ENCODE results near the gene SLC5A12. TPM values are rescaled to one million over a fixed set of nuclear protein-coding genes. Genes with fewer than 3 reads are reported as not detected.

SLC5A12 gene
- total RNA-seq, 1 donor from 2014 or later, result under 0.01 TPM

DNA sequence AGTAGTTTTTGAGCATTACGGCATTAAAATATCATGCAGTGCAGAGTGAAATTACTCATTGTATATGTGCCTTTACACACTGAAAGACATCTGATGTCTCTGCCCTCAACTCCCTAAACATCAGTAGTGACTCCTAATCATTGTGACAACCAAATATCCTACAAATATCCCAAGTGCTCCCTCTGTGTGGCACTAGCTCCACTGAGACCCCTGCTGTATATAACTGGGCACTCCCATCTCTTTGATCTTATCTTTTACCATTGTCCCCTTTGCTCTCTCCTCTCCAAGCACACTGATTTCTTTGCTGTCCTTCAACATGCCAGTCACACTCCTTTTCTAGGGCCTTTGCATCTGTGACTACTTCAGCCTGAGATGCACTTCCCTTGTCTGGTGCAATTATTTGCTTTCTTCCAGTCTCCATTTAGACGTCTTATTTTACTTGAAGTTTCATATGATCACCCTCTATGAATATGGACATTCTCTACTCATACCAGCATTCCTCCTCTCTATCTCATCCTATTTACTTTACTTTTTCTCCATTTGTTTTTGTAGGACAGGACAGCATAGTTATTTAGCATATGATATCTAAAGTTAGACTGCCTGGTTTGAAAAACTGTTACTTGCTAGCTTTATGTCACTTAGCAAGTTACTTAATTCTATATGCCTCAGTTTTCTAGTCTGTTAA, 2.4 kb downstream of the SLC5A12 start:
- no peak for DNase-seq

DNA sequence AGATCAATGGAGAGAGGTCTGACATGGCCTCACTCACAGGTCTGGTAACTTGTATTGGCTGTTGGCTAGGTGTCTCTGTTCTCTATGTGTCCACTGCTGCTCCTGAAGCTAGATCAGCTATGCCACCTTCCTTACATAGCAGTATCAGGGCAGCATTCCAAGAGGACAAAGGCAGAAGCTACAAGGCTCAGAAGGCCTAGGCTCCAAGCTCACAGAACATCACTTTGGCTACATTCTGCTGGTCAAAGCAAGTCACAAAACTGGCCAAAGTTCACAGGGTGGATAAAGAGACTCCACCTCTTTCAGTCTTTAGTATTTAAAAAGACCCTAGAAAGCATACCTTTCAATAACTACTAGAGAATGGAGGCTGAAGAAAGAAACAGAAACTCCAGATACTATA, 4.1 kb downstream of the SLC5A12 start:
- no peak for DNase-seq

DNA sequence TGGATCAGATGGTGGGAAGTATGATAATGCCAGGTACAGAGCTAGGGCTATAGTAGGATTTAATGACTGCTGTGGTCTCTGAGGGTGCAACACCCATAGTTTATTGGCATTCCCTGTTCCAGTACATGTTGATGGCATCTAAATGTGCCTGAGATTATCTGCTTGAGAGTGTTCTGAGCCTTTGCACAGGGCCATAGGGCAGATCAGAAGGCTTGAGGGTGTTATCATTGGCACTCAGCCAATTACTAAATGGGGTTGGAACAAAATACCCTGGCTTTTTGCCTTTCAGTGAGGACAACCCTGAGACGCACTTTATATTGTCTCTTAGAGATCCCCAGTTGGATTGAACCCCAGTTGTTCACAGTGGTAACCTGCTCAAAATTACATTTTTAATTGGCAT, 6.7 kb downstream of the SLC5A12 start:
- no peak for DNase-seq

DNA sequence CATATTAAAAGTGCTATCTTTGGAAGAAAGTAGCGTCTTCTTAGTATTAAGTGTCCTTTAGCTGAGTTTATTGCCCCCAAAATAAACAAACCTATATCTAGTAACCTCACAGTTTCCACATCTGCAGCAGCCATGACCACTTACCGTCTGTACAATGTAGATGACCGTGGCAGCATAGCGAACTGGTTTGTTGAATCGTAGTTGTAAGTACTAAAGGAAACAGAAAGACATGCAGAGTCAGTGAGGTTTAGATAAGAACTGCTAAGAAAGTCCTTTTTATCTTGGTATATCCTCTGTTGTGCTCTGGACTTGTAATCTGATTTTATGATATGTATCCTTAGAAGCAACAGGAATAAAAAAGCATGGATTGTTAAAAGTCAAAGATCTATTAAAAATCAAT, 9.4 kb downstream of the SLC5A12 start:
- DNase-seq, result no peak

DNA sequence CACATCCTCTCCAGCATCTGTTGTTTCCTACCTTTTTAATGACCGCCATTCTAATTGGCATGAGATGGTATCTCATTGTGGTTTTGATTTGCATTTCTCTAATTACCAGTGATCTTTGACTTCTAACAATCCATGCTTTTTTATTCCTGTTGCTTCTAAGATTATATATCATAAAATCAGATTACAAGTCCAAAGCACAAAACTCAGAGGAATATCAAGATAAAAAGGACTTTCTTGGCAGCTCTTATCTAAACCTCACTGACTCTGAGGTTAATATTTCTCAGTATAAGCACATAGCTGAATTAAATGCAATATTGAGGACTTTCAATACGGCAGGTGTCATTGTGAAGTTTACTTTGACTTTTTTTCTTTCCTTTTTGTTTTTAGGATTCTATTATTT, 11.4 kb downstream of the SLC5A12 start:
- DNase-seq, result no peak

DNA sequence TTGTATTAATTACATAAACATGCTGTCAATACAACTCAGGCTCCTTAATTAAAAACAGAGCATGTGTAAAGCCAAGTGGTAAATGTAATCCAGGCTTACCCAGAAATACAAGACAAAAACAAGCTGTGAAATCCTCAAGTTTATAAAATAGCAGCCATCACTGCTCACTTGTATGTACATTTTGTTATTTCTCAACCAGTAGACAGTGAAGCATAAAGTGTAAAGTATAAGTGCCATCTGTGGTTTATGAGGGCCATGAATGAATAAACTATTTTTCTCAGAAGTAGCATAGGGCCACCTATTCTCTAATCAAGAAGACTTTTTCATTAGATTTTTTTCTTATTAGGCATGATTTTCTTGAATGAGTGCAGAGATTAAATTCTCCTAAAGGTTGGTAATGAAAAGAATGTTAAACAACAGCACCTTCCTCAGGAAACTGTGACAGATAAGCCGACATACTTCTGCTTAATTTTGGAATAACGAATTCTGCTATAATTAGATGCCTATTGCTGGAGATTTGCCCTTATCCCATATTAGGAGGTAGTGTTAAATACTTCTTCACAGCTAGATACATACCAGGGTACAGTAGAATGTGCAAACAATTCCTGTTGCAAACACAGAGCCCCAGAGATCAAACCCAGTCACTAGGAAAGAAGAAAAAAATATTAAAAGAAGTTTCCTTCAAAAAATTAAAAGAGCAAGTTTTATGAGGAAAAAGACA, 13.0 kb downstream of the SLC5A12 start:
- no peak for DNase-seq

DNA sequence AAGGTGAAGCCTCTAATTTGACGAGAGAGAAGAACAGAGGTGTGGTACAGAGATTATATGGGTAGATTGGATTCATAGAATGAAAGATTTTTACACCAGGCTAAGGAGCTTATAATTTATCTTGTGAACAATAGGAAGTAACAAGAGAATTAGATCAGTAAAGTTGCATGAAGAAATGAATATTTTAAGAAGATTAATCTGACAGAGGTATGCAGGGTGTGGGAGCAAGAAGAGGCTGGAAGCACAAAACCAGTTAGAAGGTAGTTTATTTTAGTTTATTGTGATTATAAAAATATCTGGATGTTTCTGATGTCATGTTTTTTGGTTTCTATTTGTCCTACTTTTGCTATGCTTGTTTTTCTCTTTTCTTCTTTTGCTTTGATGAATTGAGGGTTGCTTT, 15.7 kb downstream of the SLC5A12 start:
- no peak for DNase-seq

DNA sequence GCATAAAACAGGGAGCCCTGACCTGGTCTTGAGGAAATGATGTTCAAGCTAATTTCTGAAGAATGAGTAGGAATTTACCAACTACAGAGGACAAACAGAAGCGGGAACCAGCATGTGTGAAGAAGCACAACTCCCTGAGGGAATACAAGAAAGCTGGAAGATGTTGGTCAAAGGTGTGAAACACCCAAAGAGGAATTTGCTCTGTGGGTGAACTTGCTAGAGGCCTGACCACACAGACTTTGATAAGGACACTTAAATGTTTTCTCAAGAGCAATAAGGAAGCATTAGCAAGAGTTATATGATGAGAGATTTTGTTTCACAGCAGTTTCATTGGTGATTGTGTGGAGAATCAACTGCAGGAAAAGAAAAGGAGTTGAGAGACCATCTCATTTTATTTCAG, 17.6 kb downstream of the SLC5A12 start:
- no peak for DNase-seq

DNA sequence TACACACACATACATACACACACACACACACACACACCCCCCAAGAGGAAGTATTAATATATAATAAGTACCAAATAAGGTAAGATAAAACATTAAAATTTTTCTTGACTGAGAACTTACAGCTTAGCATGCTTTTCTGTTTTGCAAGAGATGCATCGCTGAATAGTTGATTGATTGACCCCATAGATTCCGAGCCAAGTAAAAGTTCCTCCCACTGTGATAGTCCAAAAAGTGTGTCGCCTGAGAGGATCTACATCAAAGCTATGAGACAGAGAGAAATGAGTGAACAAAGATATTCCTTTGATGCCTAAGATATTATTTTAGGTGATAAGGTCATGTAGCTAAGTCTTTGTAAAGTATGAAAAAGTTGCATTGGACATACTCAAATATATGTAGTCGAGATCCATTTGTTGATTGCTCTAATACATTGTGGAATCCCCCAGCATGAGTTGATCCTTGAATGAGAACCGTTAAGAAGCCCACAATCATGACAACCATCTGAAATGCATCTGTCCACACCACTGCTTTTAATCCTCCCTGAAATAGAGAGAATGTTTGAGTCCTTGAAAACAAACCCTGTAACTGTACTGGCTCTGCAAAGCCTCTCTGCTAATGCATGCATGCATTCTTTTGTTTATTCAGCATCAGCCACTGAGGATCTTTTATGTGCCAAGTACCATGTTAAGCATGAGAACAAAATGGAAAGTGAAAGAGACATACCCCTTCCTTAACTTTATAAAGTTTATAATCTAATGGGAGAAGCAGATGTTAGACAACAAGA, 18.3 kb downstream of the SLC5A12 start:
- DNase-seq, result no peak

DNA sequence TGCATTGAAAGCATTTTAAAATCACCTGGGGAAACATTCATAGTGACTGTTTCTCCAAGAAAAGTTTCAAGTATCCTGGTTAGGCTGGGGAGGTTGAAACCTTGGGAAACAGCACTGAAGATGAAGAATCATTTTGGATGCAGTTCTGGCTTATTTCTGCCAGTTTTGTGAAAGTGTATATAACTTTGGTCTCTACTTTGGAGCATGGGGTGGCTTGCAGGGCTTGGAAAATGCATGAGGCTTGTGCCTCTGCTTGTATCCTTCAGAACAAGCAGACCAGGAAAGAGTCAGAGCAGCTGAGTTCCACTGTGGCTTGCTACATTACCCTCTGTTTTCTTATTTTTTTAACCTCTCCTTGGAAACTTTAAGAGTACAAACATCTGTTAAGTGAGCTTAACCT, 19.5 kb downstream of the SLC5A12 start:
- DNase-seq, result no peak

DNA sequence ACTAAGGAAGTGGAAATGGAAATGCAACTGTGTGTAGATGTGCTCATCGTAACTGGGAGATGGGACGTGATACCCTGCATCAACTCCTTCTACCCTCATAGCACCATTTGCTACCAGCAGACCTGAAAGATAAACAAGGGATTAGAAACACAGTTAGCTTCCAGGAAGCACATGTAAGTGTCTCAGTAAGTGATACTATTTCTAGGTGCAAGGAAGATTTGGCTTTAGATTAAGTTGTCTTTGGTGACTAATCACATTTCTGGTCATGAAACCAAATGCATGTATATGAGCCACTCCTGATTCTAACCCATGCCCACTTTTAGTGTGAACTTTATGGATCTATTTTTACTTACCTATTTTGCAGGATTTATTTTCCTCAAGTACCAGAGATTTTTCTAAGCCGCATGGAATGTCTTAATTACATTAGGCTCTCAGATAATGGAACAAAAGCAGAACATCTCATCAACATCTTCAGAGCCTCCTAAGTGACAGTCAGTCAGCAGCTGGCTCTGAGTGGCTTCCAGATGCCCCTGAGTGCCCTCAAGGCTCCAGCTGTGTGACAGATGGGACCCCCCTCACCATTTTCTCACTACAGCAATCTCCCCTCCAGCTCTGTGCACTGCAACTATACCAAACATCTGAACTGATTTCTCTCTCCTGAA, 21.2 kb downstream of the SLC5A12 start:
- DNase-seq, result no peak

DNA sequence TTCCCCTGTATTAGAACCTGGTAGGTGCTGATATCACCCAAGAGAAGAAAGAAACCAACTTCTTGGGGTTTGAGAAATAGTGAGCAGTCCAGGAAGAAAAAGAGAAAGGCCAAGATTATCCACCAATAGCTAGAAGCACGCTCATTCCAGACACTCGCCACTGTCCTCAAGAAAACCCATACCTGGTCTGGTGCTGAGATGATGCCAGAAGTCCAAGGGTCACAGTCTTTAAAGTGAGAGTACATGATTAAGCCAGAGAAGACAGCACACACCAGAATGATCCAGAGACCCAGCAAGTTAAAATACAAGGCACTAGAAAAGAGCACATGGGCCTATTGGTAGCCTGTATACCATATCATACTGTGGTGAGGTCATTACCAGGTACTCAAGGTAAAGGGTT, 23.6 kb downstream of the SLC5A12 start:
- DNase-seq, result no peak

DNA sequence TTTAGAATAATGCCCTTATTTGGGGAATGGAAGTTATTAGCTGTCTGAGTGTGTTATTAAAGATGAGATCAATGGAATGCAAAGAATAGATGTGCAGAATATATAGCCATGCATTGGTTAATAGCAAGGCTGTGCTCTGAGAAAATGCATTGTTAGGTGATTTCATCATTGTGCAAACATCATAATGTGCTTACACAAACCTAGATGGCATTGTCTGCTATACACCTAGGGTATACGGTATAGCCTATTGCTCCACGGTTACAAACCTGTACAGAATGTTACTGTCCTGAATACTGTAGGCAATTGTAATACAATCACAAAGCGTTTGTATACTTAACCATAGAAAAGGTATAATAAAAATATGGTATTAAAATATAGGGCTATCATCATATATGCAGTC, 25.5 kb downstream of the SLC5A12 start:
- DNase-seq, result no peak

DNA sequence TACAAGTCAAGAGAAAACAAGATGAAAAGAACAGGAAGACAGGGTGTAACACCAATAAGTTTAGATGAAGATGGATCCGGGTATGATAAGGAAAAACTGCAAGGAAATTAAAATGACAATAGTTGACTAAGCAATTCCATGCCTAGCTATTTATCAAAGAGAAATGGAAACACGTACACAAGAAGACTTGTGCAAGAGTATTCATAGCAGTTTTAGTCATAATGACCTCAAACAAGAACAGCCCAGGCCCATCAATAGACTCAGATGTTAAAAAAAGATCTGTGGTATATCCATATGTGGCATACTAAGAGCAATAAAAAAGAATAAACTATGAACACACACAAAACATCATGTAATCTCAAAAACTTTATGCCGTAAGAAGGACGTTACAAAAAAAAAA, 33.2 kb downstream of the SLC5A12 start:
- no peak for DNase-seq

DNA sequence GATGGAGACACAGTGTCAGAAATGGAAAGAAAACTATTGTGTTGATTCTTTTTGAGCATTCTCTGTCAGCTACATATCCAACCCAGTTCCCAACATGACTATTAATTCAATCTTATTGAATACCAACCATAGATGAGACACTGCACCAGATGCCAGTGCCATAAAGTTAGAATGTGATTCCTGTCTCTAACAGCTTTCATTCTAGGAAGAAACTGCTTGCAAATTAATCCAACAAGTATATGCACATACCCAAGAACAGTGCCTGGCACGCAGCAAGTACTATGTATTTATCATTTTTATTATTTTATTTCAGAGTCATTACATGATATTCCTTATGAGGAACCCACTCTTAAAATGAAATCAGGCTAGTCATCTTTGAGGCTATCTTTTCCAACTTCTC, 34.5 kb downstream of the SLC5A12 start:
- DNase-seq, result no peak

DNA sequence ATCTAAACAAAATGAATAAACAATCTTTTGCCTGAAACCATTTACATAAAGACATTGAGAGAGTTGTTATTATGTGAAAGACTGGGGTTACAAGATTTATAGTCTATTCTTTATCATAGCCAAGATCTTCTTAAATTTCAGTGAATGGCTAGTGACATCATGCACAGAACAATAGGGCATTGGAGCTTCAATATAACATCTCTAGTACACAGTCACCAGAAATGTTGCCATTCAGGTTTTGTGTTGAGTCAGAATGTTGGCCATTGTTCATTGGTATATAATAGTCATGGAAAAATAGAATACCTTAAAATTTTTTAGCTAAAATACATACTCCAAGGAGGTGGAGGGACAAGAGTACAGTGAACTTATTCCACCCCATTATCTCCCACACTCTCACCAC, 44.3 kb downstream of the SLC5A12 start:
- no peak for DNase-seq

DNA sequence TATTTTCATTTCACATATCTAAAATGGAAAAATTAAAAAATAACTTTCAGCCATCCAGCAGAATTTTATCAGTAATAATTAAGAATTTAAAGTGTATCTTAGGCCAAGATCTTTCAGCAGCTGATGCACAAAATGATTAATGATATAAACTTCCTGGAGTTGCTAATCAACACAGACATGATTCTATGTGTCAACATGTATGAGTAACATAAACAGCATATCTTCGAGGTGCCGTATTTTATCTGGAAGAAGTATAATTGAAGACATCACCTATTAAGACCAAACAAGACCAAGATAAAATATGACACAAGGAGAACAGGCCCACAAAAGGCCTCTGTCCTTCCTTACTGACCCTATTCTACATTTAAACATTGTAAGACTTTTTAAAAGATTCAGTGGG, 45.2 kb downstream of the SLC5A12 start:
- DNase-seq, result no peak

DNA sequence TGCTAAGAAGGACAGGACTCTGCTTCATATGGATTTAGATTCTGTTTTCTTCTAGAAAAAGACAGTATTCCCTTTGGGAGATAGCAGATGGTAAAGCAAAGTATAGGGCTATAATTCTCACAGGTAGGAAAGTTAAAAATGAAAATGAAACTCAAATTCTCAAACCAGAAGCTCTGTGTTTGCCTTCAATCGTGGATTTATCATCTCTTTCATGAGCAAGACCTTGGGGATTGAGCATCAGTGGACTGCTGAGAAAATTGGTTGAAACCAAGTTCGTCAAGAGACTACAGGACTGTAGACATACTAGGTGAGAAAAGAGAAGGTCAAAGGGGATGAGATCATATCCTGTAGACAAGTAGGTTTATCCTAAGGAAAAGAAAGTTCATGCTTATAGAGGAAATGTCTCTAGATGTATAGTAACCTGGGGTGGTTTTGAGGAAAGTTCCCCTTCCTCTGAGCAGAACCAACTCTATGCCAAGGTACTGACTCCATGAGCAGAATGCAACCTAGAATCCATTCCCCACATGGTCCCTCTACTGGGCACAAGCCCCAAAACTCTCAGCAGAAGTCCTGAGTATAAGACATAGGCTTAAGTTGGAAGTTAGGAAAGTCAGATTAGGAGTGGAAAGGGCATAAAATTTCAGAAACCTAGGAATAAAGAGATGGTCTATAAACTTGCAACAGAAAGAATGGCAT, 46.5 kb downstream of the SLC5A12 start:
- DNase-seq, result no peak

DNA sequence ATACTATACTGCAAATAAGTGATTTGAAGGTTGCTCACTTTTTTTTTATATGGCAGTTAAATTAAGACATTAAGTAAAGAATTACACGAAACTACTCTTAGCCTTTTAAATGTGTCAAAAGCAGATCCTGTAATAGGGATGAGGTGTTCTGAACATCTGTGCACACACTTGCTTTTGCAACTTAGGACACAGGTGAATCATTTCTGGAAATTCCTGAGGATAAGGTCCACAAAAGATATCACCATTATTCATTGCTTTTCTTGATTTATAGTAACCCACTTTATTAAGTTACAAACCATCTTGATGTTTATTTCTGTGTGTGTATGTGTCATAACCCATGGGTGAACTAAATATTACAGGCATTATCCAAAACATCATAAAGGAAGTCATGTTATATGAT, 55.9 kb downstream of the SLC5A12 start:
- no peak for DNase-seq

DNA sequence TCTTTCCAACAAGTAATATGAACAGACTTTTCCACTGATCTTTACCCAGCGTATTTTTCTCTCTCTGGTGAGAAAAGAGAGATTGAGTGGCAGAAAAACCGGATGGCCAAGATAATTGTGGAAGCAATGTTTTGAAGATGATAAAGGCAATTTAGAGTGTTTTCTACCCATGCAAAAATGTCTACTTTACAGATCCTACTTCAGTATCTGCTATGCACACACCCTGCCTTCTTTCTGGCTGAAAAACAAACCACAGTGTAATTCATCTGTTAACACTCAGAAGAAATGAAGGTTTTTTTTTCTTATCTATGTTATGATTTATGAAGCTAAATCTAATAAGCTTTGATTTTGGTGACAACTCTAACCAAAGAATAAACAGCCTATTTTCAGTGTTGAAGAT, 56.8 kb downstream of the SLC5A12 start:
- no peak for DNase-seq

DNA sequence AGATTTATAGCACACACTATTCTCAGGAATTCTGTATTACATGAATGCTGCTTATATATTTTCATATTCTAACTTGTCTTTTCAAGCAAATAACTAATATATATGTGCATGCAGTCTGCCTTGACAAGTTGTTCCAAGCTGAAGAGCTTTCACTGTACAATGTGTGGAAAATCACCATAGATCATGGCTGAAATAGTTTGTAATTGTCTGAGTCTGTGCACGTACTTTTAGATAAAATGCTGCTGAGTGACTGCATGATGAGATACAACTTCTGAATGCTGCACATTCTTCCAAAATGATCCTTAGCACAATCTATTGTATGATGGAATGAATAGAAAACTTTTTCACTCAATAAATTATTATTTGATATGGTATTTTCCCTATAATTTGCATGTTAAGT, 58.9 kb downstream of the SLC5A12 start:
- no peak for DNase-seq

DNA sequence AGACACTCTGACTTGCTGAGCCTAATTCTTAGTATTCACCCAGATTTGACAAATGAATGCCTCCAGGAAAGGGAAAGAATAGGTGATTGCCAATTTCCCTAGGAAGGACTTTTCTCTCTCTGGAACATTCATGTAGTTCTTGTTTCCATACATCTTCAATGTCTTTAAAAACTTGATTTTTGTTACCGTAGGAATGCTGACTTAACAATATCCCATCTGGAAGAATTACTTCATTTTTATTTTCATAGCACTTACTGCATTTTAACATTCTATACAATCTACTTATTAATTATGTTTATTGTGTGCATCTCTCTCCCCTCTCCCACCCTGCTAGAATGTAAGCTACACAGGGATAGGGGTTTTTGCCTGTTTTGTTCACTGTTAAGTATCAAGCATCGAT, 66.6 kb downstream of the SLC5A12 start:
- DNase-seq, result no peak

All from occipital lobe (tissue), 2 donors.